Effector memory CD4-positive, alpha-beta T cell (primary cell): ENCODE measurements around the gene KAT8.

Experiments
- DNase-seq, 3 donors: peaks; one replicate each; pipeline ENCODE4 v3.0.0-alpha.2; 2020
- H3K27ac ChIP-seq: 2 replicates; pipeline ENCODE4 v1.7.0; 2013; ENCODE audit warnings: mild to moderate bottlenecking, low read length, moderate library complexity; ENCODE audit not compliant: insufficient read depth, poor library complexity, severe bottlenecking
- H3K27me3 ChIP-seq: replicated peaks from 2 replicates; pipeline ENCODE4 v1.7.0; 2013; ENCODE audit warnings: mild to moderate bottlenecking, low read length; ENCODE audit not compliant: insufficient read depth, control insufficient read depth, poor library complexity, severe bottlenecking
- H3K36me3 ChIP-seq: 2 replicates; pipeline ENCODE4 v1.7.0; 2013; ENCODE audit warnings: mild to moderate bottlenecking, low read length, moderate library complexity; ENCODE audit not compliant: control insufficient read depth, insufficient read depth
- H3K4me1 ChIP-seq: 2 replicates; pipeline ENCODE4 v1.7.0; 2013; ENCODE audit warnings: low read length, mild to moderate bottlenecking; ENCODE audit not compliant: control insufficient read depth, insufficient read depth, poor library complexity, severe bottlenecking
- H3K4me3 ChIP-seq: 2 replicates; pipeline ENCODE4 v1.7.0; 2013; ENCODE audit warnings: low read length, low read depth, mild to moderate bottlenecking; ENCODE audit not compliant: insufficient read depth, poor library complexity, severe bottlenecking
- H3K9me3 ChIP-seq: 2 replicates; pipeline ENCODE4 v1.7.0; 2013; ENCODE audit warnings: mild to moderate bottlenecking, low read length, moderate library complexity; ENCODE audit not compliant: control insufficient read depth
- total RNA-seq, 3 donors: gene quantifications; one replicate each; lab custom pipeline; 2026; lab: John Stamatoyannopoulos, UW

Gene KAT8
- 48.0 to 69.0 (median 59.2) reads per million in 3 donors for total RNA-seq

- peaks cover 5% of the 10 kb centered on the region for H3K4me1 ChIP-seq
- no peaks in the 10 kb centered on the region for H3K9me3 ChIP-seq
- no peaks in the 10 kb centered on the region for H3K27me3 ChIP-seq
- peaks cover 23% of the 10 kb centered on the region for H3K36me3 ChIP-seq
- peak within 1 kb of the TSS; percentile 62 for H3K4me3 ChIP-seq
- H3K27ac ChIP-seq: peak within 1 kb of the TSS; percentile 90
- DNase-seq: peak; percentile 94 to 97 (median 96)
Measured at GRCh38 chr16:31117384-31118222, at the start of gene KAT8. Gene KAT8 (plus strand): TSS chr16:31117664. CDS start chr16:31117682, 18 bp downstream.

GRCh38 chr16:31071861-31072260, 45.6 kb upstream of the KAT8 start:
- no peak for DNase-seq
- H3K4me1 ChIP-seq: peaks cover 20% of the 10 kb centered on the region
- H3K4me3 ChIP-seq: no peak overlapping the region
- no peaks in the 10 kb centered on the region for H3K27me3 ChIP-seq
- H3K27ac ChIP-seq: peak overlapping the region; percentile 92
- H3K9me3 ChIP-seq: no peaks in the 10 kb centered on the region
- peaks cover 9% of the 10 kb centered on the region for H3K36me3 ChIP-seq

GRCh38 chr16:31072540-31073141, 44.8 kb upstream of the KAT8 start:
- H3K4me1 ChIP-seq: peaks cover 20% of the 10 kb centered on the region
- no peaks in the 10 kb centered on the region for H3K9me3 ChIP-seq
- H3K27me3 ChIP-seq: no peaks in the 10 kb centered on the region
- H3K27ac ChIP-seq: peak overlapping the region; percentile 92
- H3K4me3 ChIP-seq: peak overlapping the region; percentile 91
- H3K36me3 ChIP-seq: peaks cover 16% of the 10 kb centered on the region
- no peak for DNase-seq

- peak overlapping the region; percentile 92 for H3K27ac ChIP-seq
- H3K4me3 ChIP-seq: peak overlapping the region; percentile 91
- H3K27me3 ChIP-seq: no peaks in the 10 kb centered on the region
- peak; percentile 77 to 80 (median 79) for DNase-seq
- no peaks in the 10 kb centered on the region for H3K9me3 ChIP-seq
- peaks cover 24% of the 10 kb centered on the region for H3K36me3 ChIP-seq
- H3K4me1 ChIP-seq: peaks cover 20% of the 10 kb centered on the region
Measured at GRCh38 chr16:31073142-31073969, 44.1 kb upstream of the KAT8 start.

GRCh38 chr16:31073970-31074813, 43.3 kb upstream of the KAT8 start, which contains the start of the genes ZNF646 and ZNF668:
Gene ZNF646 (plus strand): TSS chr16:31074422. CDS start chr16:31076325, 1,903 bp downstream.
Gene ZNF668 (minus strand): TSS chr16:31074240. CDS start chr16:31064459, 9,781 bp downstream.
- Histone ChIP-seq H3K9me3 (no peaks in the 10 kb centered on the region), H3K36me3 (peaks cover 32% of the 10 kb centered on the region), H3K4me3 (peak within 1 kb of the TSS; percentile 91), H3K27ac (peak within 1 kb of the TSS; percentile 92), H3K27me3 (no peaks in the 10 kb centered on the region), H3K4me1 (peaks cover 20% of the 10 kb centered on the region)
- peak; percentile 96 to 98 (median 97) for DNase-seq

- Histone ChIP-seq H3K4me1 (peaks cover 20% of the 10 kb centered on the region), H3K27ac (peak overlapping the region; percentile 92), H3K4me3 (peak overlapping the region; percentile 91)
Measured at GRCh38 chr16:31074814-31075183, 42.7 kb upstream of the KAT8 start.

GRCh38 chr16:31076319-31076718, 41.1 kb upstream of the KAT8 start:
- no peak for DNase-seq
- peaks cover 44% of the 10 kb centered on the region for H3K36me3 ChIP-seq
- H3K9me3 ChIP-seq: no peaks in the 10 kb centered on the region
- H3K4me3 ChIP-seq: no peak overlapping the region
- H3K4me1 ChIP-seq: peaks cover 20% of the 10 kb centered on the region
- H3K27ac ChIP-seq: no peak overlapping the region
- H3K27me3 ChIP-seq: no peaks in the 10 kb centered on the region

More at GRCh38 chr16:31074814-31075183, 42.7 kb upstream of the KAT8 start:
- Histone ChIP-seq H3K9me3 (no peaks in the 10 kb centered on the region), H3K36me3 (peaks cover 36% of the 10 kb centered on the region), H3K27me3 (no peaks in the 10 kb centered on the region)
- DNase-seq: no peak

- Histone ChIP-seq H3K27ac (no peak overlapping the region), H3K9me3 (no peaks in the 10 kb centered on the region), H3K36me3 (peaks cover 47% of the 10 kb centered on the region), H3K4me3 (no peak overlapping the region), H3K27me3 (no peaks in the 10 kb centered on the region), H3K4me1 (peaks cover 15% of the 10 kb centered on the region)
- no peak for DNase-seq
Measured at GRCh38 chr16:31077024-31077423, 40.4 kb upstream of the KAT8 start.
